IMR-90 (cell line): ENCODE results near the gene SPATA9. TPM values are rescaled to one million over a fixed set of nuclear protein-coding genes. Genes with fewer than 3 reads are reported as not detected.

Source experiments
- ATAC-seq: fragments of 200-7000 bp; cut with Tn5 transposase; 2 replicates; pipeline ENCODE4 v1.9.1; 2020; ENCODE audit warnings: low read depth, mild to moderate bottlenecking, moderate library complexity
- BruUV-seq: library from RNA; stranded (reverse); fragments of 400-500 nt; replicated peaks from 2 replicates; lab custom pipeline; 2021; lab: Mats Ljungman, UMichigan
- CTCF ChIA-PET: fragments of 300-600 bp; formaldehyde crosslinking; extraction: SDS; loops from one replicate; lab custom pipeline; 2021; ENCODE audit warnings: antibody characterized with exemption; lab: Yijun Ruan, JAX
- POLR2A ChIA-PET: fragments of 300-600 bp; sonication (Branson Sonifier 250); formaldehyde crosslinking; loops from one replicate; lab custom pipeline; 2022; ENCODE audit warnings: antibody characterized with exemption; ENCODE audit not compliant: unreplicated experiment; lab: Charles Lee
- DNase-seq: peaks from one replicate; pipeline ENCODE4 v3.0.0; 2013
- H2AFZ ChIP-seq: replicated peaks from 2 replicates; pipeline ENCODE3; 2013; ENCODE audit warnings: low read length, mild to moderate bottlenecking; ENCODE audit not compliant: poor library complexity
- H2AK5ac ChIP-seq: 2 replicates; pipeline ENCODE4 v1.6.1; 2013; ENCODE audit warnings: low read depth, low read length, inconsistent platforms
- H2AK9ac ChIP-seq: replicated peaks from 2 replicates; pipeline ENCODE3; 2013; ENCODE audit warnings: mild to moderate bottlenecking, low read depth, low read length, moderate library complexity; ENCODE audit not compliant: poor library complexity
- H2BK120ac ChIP-seq: 2 replicates; pipeline ENCODE4 v1.6.1; 2013; ENCODE audit warnings: low read depth, low read length, inconsistent platforms
- H2BK15ac ChIP-seq: 3 replicates; pipeline ENCODE4 v1.6.1; 2013; ENCODE audit warnings: low read depth, low read length, inconsistent platforms
- H2BK20ac ChIP-seq: 2 replicates; pipeline ENCODE4 v1.6.1; 2013; ENCODE audit warnings: low read depth, mild to moderate bottlenecking, inconsistent platforms, low read length, moderate library complexity
- H2BK5ac ChIP-seq: 2 replicates; pipeline ENCODE4 v1.6.1; 2013; ENCODE audit warnings: mild to moderate bottlenecking, low read depth, low read length, inconsistent platforms; ENCODE audit not compliant: poor library complexity, severe bottlenecking
- H3K14ac ChIP-seq: replicated peaks from 2 replicates; pipeline ENCODE4 v1.6.1; 2013; ENCODE audit warnings: low read depth, low read length, inconsistent platforms
- H3K18ac ChIP-seq: 2 replicates; pipeline ENCODE4 v1.6.1; 2013; ENCODE audit warnings: low read depth, low read length, control low read depth
- H3K23ac ChIP-seq: 2 replicates; pipeline ENCODE4 v1.6.1; 2013; ENCODE audit warnings: low read depth, low read length, inconsistent platforms
- H3K27ac ChIP-seq: 2 replicates; pipeline ENCODE4 v1.5.1; 2013; ENCODE audit warnings: mild to moderate bottlenecking, control low read depth, low read length; ENCODE audit not compliant: insufficient read depth
- H3K27me3 ChIP-seq: 2 replicates; pipeline ENCODE4 v1.6.1; 2013; ENCODE audit warnings: low read length; ENCODE audit not compliant: control insufficient read depth, insufficient read depth
- H3K36me3 ChIP-seq: 2 replicates; pipeline ENCODE4 v1.6.1; 2013; ENCODE audit warnings: low read length, mixed read lengths; ENCODE audit not compliant: control insufficient read depth, insufficient read depth
- H3K4ac ChIP-seq: 2 replicates; pipeline ENCODE4 v1.6.1; 2013; ENCODE audit warnings: low read depth, low read length, inconsistent platforms
- H3K4me1 ChIP-seq: 2 replicates; pipeline ENCODE4 v1.6.1; 2013; ENCODE audit warnings: low read length, mixed read lengths; ENCODE audit not compliant: control insufficient read depth, insufficient read depth
- H3K4me2 ChIP-seq: 2 replicates; pipeline ENCODE4 v1.6.1; 2013; ENCODE audit warnings: low read depth, mild to moderate bottlenecking, control low read depth, low read length, moderate library complexity
- H3K4me3 ChIP-seq: 2 replicates; pipeline ENCODE4 v1.5.1; 2013; ENCODE audit warnings: low read depth, mild to moderate bottlenecking, control low read depth, low read length, moderate library complexity; ENCODE audit not compliant: insufficient read depth
- H3K56ac ChIP-seq: 2 replicates; pipeline ENCODE4 v1.6.1; 2013; ENCODE audit warnings: low read length, inconsistent platforms; ENCODE audit not compliant: insufficient read depth; ENCODE audit errors: extremely low read depth
- H3K79me1 ChIP-seq, 2 experiments: 2 replicates each; pipeline ENCODE4 v1.6.1; 2013; ENCODE audit warnings: low read length in 2 of 2, inconsistent platforms in 1 of 2, low read depth in 1 of 2
- H3K9ac ChIP-seq: 2 replicates; pipeline ENCODE4 v1.6.1; 2013; ENCODE audit warnings: low read depth, low read length, control low read depth
- H3K9me1 ChIP-seq: 2 replicates; pipeline ENCODE4 v1.6.1; 2013; ENCODE audit warnings: low read length, inconsistent platforms; ENCODE audit not compliant: insufficient read depth
- H3K9me3 ChIP-seq: 2 replicates; pipeline ENCODE4 v1.6.1; 2013; ENCODE audit warnings: low read length; ENCODE audit not compliant: control insufficient read depth, insufficient read depth
- H4K20me1 ChIP-seq: 2 replicates; pipeline ENCODE4 v1.6.1; 2013; ENCODE audit warnings: low read length, inconsistent platforms; ENCODE audit not compliant: insufficient read depth
- H4K5ac ChIP-seq: 2 replicates; pipeline ENCODE4 v1.6.1; 2013; ENCODE audit warnings: mild to moderate bottlenecking, low read depth, low read length, control low read depth
- H4K8ac ChIP-seq, 2 experiments: 2 replicates each; pipeline ENCODE4 v1.6.1; 2013; ENCODE audit warnings: low read depth in 2 of 2, low read length in 2 of 2, control low read depth in 1 of 2, inconsistent platforms in 1 of 2
- H4K91ac ChIP-seq: 2 replicates; pipeline ENCODE4 v1.6.1; 2013; ENCODE audit warnings: low read depth, low read length, inconsistent platforms; ENCODE audit not compliant: insufficient read depth
- BHLHE40 ChIP-seq: fragments of 150-350 bp; IDR thresholded peaks from 2 replicates; pipeline ENCODE4 v1.6.1; 2016; ENCODE audit warnings: mild to moderate bottlenecking, low read depth, low read length
- CEBPB ChIP-seq: IDR thresholded peaks from 2 replicates; pipeline ENCODE4 v1.6.1; 2012; ENCODE audit warnings: low read depth, low read length, improper control_type of control experiment
- CHD1 ChIP-seq: IDR thresholded peaks from 2 replicates; pipeline ENCODE4 v1.6.1; 2012; ENCODE audit warnings: low read depth, low read length, improper control_type of control experiment
- CTCF ChIP-seq: conservative IDR thresholded peaks from 2 replicates; pipeline ENCODE4 v1.5.1; 2012; ENCODE audit warnings: mild to moderate bottlenecking, low read depth, low read length, improper control_type of control experiment
- FOS ChIP-seq: fragments of 150-350 bp; IDR thresholded peaks from 2 replicates; pipeline ENCODE4 v1.6.1; 2016; ENCODE audit warnings: low read depth, low read length
- MAFK ChIP-seq: IDR thresholded peaks from 2 replicates; pipeline ENCODE4 v1.6.1; 2012; ENCODE audit warnings: low read depth, low read length, improper control_type of control experiment
- MAZ ChIP-seq: IDR thresholded peaks from 2 replicates; pipeline ENCODE4 v1.6.1; 2012; ENCODE audit warnings: low read depth, mild to moderate bottlenecking, low read length, improper control_type of control experiment, moderate library complexity, borderline replicate concordance
- MXI1 ChIP-seq: IDR thresholded peaks from 2 replicates; pipeline ENCODE4 v1.6.1; 2012; ENCODE audit warnings: low read depth, mild to moderate bottlenecking, low read length, moderate library complexity, borderline replicate concordance
- NFE2L2 ChIP-seq: fragments of 150-350 bp; IDR thresholded peaks from 2 replicates; pipeline ENCODE4 v1.6.1; 2016; ENCODE audit warnings: low read depth, mild to moderate bottlenecking, low read length
- POLR2A ChIP-seq: IDR thresholded peaks from 2 replicates; pipeline ENCODE4 v1.6.1; 2012; ENCODE audit warnings: mild to moderate bottlenecking, low read depth, low read length
- RAD21 ChIP-seq: IDR thresholded peaks from 2 replicates; pipeline ENCODE4 v1.6.1; 2012; ENCODE audit warnings: low read length, improper control_type of control experiment
- RCOR1 ChIP-seq: IDR thresholded peaks from 2 replicates; pipeline ENCODE4 v1.6.1; 2012; ENCODE audit warnings: mild to moderate bottlenecking, low read length, improper control_type of control experiment; ENCODE audit not compliant: insufficient replicate concordance
- RFX5 ChIP-seq: IDR thresholded peaks from 2 replicates; pipeline ENCODE4 v1.8.0; 2012; ENCODE audit warnings: low read depth, mild to moderate bottlenecking, low read length, moderate library complexity
- SMC3 ChIP-seq: fragments of 150-350 bp; IDR thresholded peaks from 2 replicates; pipeline ENCODE4 v1.6.1; 2016; ENCODE audit warnings: low read depth, mild to moderate bottlenecking, antibody characterized with exemption, low read length, moderate library complexity
- USF2 ChIP-seq: fragments of 150-350 bp; IDR thresholded peaks from 2 replicates; pipeline ENCODE4 v1.6.1; 2017; ENCODE audit warnings: mild to moderate bottlenecking, antibody characterized with exemption, low read length, low read depth
- WGBS, 2 experiments: methylation state at CpG; one replicate each; pipeline versions ENCODE4 v1.1.5 to v1.1.7; 2013; ENCODE audit warnings: missing lambda C conversion rate in 2 of 2; ENCODE audit not compliant: insufficient read length in 1 of 2; ENCODE audit errors: extremely low coverage in 2 of 2; 5-methylcytosine and 5-hydroxymethylcytosine counted together
- dilution Hi-C: fragments of 300-500 bp; cut with HindIII; formaldehyde crosslinking; loops from one replicate; pipeline ENCODE4 v1.14.3; 2018; ENCODE audit warnings: low sequenced_read_pairs; ENCODE audit not compliant: unreplicated experiment
- in situ Hi-C: fragments of 300-500 bp; cut with MboI; formaldehyde crosslinking; loops from 3 replicates; pipeline ENCODE4 v1.14.3; 2019; ENCODE audit warnings: low sequenced_read_pairs, inconsistent platforms, mixed read lengths
- intact Hi-C: fragments of 100-400 bp; cut with micrococcal nuclease; formaldehyde crosslinking; loops from 2 replicates; pipeline ENCODE4 v1.10.0; 2022
- polyA plus RNA-seq, 3 experiments: library from polyadenylated mRNA; depleted of rRNA; stranded (reverse); fragments of >200 nt; gene quantifications; 2 replicates each; pipeline ENCODE4 v1.2.3, GENCODE V29; 2012; ENCODE audit warnings: low replicate concordance in 1 of 3
- total RNA-seq: library from RNA; depleted of rRNA; stranded (reverse); fragments of >200 nt; gene quantifications from 2 replicates; pipeline ENCODE4 v1.2.3, GENCODE V29; 2012
- TF ChIP-seq, protein P1 (sequence below): fragments of 150-350 bp; IDR thresholded peaks from 2 replicates; pipeline ENCODE4 v1.6.1; 2016; ENCODE audit warnings: low read depth, mild to moderate bottlenecking, low read length, moderate library complexity, borderline replicate concordance

Gene SPATA9
- total and polyA plus RNA-seq, 2 of the 4 experiments (the other 2 are of a cell fraction), result 0.72 to 0.86 TPM

DNA sequence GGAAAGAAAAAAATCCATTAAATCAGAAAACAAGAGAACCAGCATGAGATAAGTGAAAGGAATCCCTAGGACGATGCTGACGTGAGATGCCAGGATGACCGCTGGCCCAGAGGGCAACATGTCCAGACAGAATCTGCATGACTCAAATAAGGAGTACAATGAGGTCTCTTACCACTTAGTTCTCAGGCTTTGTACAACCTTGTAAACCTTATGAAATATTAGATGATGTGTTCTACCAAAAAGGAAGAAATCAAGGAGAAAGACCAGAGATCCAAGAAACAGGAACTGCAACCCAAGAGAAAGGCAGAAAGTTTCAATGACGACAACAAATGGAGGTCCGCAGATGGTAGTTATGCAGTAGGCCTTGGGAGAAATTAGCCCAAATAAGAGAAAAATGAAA, 65.7 kb downstream of the SPATA9 start:
- Histone ChIP-seq H3K4ac (peak overlapping the region; percentile 34; the same call in 1 of the 2 replicates), H2BK15ac (0 out of 3 replicates have a peak overlapping the region, but pooled peaks have one; percentile 14), H4K91ac (no peak overlapping the region), H3K27ac (no peak overlapping the region), H3K9ac (no peak overlapping the region), H3K9me3 (peaks cover 3% of the 10 kb centered on the region; the same call in 1 of the 2 replicates), H2BK5ac (no peak overlapping the region), H3K56ac (no peak overlapping the region), H2AK9ac (no peak overlapping the region), H3K23ac (peak overlapping the region; percentile 62; the same call in 1 of the 2 replicates), H3K27me3 (no peaks in the 10 kb centered on the region), H3K18ac (peak overlapping the region; percentile 92; the same call in 1 of the 2 replicates), H4K5ac (no peak overlapping the region), H3K79me1 (no peaks in the 10 kb centered on the region), H2BK120ac (peak overlapping the region; percentile 18; the same call in 1 of the 2 replicates), H4K8ac (0 out of 4 replicates have a peak overlapping the region, but pooled peaks of 1 of the 2 experiments have one; percentile 46), H3K4me3 (no peak overlapping the region), H3K14ac (peak overlapping the region; percentile 49; the same call in 1 of the 2 replicates), H3K36me3 (no peaks in the 10 kb centered on the region), H3K4me1 (peaks cover 11% of the 10 kb centered on the region), H3K4me2 (no peak overlapping the region), H4K20me1 (no peaks in the 10 kb centered on the region), H2BK20ac (no peak overlapping the region), H3K9me1 (no peaks in the 10 kb centered on the region), H2AFZ (peak overlapping the region; percentile 45), H2AK5ac (peak overlapping the region; percentile 44; the same call in 1 of the 2 replicates)
- peak; percentile 59 for DNase-seq
- CTCF ChIA-PET, result no interaction called here
- TF ChIP-seq MXI1 (no peak), NFE2L2 (no peak), SMC3 (no peak), RAD21 (no peak), MAZ (no peak), USF2 (no peak), MAFK (no peak), RCOR1 (no peak), POLR2A (no peak), RFX5 (no peak), CHD1 (no peak), FOS (no peak), CTCF (no peak), CEBPB (no peak), BHLHE40 (no peak)
- TF ChIP-seq, protein P1, sequence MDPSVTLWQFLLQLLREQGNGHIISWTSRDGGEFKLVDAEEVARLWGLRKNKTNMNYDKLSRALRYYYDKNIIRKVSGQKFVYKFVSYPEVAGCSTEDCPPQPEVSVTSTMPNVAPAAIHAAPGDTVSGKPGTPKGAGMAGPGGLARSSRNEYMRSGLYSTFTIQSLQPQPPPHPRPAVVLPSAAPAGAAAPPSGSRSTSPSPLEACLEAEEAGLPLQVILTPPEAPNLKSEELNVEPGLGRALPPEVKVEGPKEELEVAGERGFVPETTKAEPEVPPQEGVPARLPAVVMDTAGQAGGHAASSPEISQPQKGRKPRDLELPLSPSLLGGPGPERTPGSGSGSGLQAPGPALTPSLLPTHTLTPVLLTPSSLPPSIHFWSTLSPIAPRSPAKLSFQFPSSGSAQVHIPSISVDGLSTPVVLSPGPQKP, result no peak
- no CpG with 5 or more reads among the region's 5 CpGs for WGBS, 2 experiments
- dilution Hi-C loops (no loop called here), intact Hi-C loops (no loop called here), in situ Hi-C loops (no loop called here)
- no TSS peak for BruUV-seq
- POLR2A ChIA-PET, result no interaction called here
- no peak for ATAC-seq
